ENCODE results near the gene RPH3AL.

GRCh38 chr17:199191-199604 lies 153.4 kb downstream of the RPH3AL start:
- no peak for TF ChIP-seq CTCF (IDR thresholded peaks at IDR 0.05)
- no peak for TF ChIP-seq POLR2A (IDR thresholded peaks at IDR 0.05)
